Stomach (tissue), 9 donors: Measurements from ENCODE around the gene C16orf90. TPM values are rescaled to one million over a fixed set of nuclear protein-coding genes. Genes with fewer than 3 reads are reported as not detected.

Experiments
- DNase-seq, 2 donors: peaks; one replicate each; pipeline versions ENCODE4 v3.0.0 to v3.0.0-alpha.2; 2013 to 2019
- H3K27ac ChIP-seq, 5 donors: fragments of 200-600 bp in 4 of 5; sonication (generic) in 4 of 5; one replicate each; pipeline ENCODE4 v1.5.1; 2013 to 2019; ENCODE audit warnings: mild to moderate bottlenecking in 1 of 5, moderate library complexity in 1 of 5
- H3K27me3 ChIP-seq, 3 donors: fragments of 200-600 bp; sonication (generic); one replicate each; pipeline ENCODE4 v1.5.1; 2017 to 2019; ENCODE audit warnings: mixed run types in 1 of 3
- H3K36me3 ChIP-seq, 4 donors: fragments of 200-600 bp; sonication (generic); 1 replicate in 3 of 4; 2 replicates in 1 of 4; pipeline ENCODE4 v1.5.1; 2016 to 2019
- H3K4me1 ChIP-seq, 4 donors: fragments of 200-600 bp; sonication (generic); one replicate each; pipeline ENCODE4 v1.5.1; 2016 to 2019
- H3K4me3 ChIP-seq, 4 donors: fragments of 200-600 bp; sonication (generic) in 3 of 4; one replicate each; pipeline ENCODE4 v1.5.1; 2016 to 2019; ENCODE audit warnings: mild to moderate bottlenecking in 1 of 4
- H3K9me3 ChIP-seq, 4 donors: fragments of 200-600 bp; sonication (generic); one replicate each; pipeline ENCODE4 v1.5.1; 2016 to 2019
- EP300 ChIP-seq: sonication (generic); formaldehyde crosslinking; IDR thresholded peaks from one replicate; pipeline ENCODE4 v1.6.1; 2017; ENCODE audit warnings: antibody characterized with exemption
- POLR2A ChIP-seq, 4 donors: fragments of 450-650 bp; IDR thresholded peaks; one replicate each; pipeline ENCODE4 v1.6.1; 2016; ENCODE audit warnings: antibody characterized with exemption in 4 of 4, control low read depth in 2 of 4, mild to moderate bottlenecking in 1 of 4, moderate library complexity in 1 of 4
- POLR2AphosphoS5 ChIP-seq, 3 donors: sonication (generic); formaldehyde crosslinking; IDR thresholded peaks; one replicate each; pipeline ENCODE4 v1.6.1; 2016; ENCODE audit warnings: antibody characterized with exemption in 3 of 3
- WGBS, 5 donors: extraction: QIAGEN DNeasy Blood & Tissue Kit in 3 of 5; methylation state at CpG; one replicate each; pipeline versions ENCODE4 v1.1.5 to v1.1.7; 2013 to 2018; 5-methylcytosine and 5-hydroxymethylcytosine counted together
- intact Hi-C: fragments of 100-400 bp; cut with DNase I; formaldehyde crosslinking; loops from one replicate; pipeline ENCODE4 v1.15.1; 2023; ENCODE audit warnings: low total_unique reads
- polyA plus RNA-seq, 3 donors: library from polyadenylated mRNA; stranded (reverse); fragments of 200-250 nt; gene quantifications; one replicate each; pipeline ENCODE4 v1.2.3, GENCODE V29; 2013
- total RNA-seq, 5 donors: library from RNA; depleted of rRNA; stranded (reverse); fragments of >200 nt; gene quantifications; one replicate each; pipeline versions ENCODE4 v1.1.0 to v1.2.3, GENCODE V29; 2014 to 2016
- TF ChIP-seq, protein P1 (sequence below), 7 experiments: fragments of 450-650 bp in 4 of 7; fragments of 200-600 bp in 3 of 7; sonication (generic) in 3 of 7; IDR thresholded peaks; one replicate each; pipeline ENCODE4 v1.5.1; 2016 to 2019; ENCODE audit warnings: antibody characterized with exemption in 7 of 7, control low read depth in 2 of 7, mild to moderate bottlenecking in 1 of 7
- donor health status: healthy with polysubstance abuse.
- donor health status: Bipolar disorder and iron deficiency.
- donor health status: healthy.

Gene C16orf90
- total and polyA plus RNA-seq, 8 donors = not detected

DNA sequence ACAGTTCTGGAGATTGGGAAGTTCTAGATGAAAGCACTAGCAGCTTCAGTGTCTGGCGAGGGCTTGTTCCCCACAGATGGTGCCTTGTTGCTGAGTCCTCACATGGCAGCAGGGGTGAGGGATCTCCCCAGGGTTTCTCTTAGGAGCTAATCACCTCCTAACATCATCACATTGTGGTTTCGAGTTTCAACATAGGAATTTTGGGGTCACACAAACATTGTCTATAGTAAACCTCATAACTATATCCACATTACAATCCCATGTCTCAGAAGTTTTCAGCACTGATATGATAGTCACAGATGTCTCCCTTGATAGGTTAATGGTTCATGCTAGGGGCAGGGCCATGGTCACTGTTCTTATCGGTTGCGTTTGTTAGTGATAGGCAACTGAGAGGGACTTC is 19.3 kb upstream of the C16orf90 start:
- 89 to 97% (median 96%) methylated on average over 4 of the region's 4 CpGs for WGBS, 5 donors
- Histone ChIP-seq H3K9me3 (no peaks in the 10 kb centered on the region), H3K36me3 (peaks cover 47 to 100% (median 100%) of the 10 kb centered on the region in 4 donors), H3K4me1 (no peaks in the 10 kb centered on the region), H3K27me3 (no peaks in the 10 kb centered on the region), H3K27ac (no peak overlapping the region), H3K4me3 (no peak overlapping the region)
- intact Hi-C loops = no loop called here
- TF ChIP-seq POLR2A (IDR thresholded peaks at IDR 0.05) = no peak
- TF ChIP-seq, protein P1, sequence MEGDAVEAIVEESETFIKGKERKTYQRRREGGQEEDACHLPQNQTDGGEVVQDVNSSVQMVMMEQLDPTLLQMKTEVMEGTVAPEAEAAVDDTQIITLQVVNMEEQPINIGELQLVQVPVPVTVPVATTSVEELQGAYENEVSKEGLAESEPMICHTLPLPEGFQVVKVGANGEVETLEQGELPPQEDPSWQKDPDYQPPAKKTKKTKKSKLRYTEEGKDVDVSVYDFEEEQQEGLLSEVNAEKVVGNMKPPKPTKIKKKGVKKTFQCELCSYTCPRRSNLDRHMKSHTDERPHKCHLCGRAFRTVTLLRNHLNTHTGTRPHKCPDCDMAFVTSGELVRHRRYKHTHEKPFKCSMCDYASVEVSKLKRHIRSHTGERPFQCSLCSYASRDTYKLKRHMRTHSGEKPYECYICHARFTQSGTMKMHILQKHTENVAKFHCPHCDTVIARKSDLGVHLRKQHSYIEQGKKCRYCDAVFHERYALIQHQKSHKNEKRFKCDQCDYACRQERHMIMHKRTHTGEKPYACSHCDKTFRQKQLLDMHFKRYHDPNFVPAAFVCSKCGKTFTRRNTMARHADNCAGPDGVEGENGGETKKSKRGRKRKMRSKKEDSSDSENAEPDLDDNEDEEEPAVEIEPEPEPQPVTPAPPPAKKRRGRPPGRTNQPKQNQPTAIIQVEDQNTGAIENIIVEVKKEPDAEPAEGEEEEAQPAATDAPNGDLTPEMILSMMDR (IDR thresholded peaks at IDR 0.05) = no peak
- no peak for DNase-seq

DNA sequence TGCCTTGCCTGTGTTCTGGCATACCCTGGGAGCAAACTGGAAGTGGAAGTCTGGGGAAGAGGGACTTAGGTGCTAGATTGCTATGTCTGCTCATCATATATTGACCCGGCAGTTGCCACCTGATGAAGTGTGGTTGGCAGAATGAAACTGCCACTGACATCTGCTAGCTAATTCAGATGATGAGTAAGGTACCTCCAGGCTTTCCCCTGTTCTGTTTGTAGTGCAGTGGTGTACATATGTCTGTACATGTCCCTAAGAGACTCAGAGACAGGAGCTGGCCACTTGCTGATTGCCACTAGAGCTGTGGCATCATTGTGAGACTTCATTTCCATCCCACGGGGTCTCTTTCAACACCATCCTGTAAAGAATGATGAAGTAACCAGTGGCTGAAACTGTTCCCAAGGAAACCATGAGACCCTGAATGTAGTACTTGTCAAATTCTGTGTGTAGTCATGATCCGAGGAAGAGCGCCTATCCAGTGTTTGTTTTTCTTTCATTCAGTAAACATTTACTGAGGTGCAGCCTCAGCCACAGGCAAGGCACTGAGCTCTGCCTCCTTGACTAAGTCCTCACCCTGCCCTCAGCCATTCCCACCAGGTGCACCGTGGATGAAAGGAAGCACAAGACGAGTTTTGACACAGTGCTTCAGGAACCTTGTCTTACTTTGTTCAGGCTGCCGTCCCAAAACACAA is 18.7 kb upstream of the C16orf90 start:
- H3K4me1 ChIP-seq = no peaks in the 10 kb centered on the region
- intact Hi-C loops = no loop called here
- WGBS, 5 donors = 65 to 75% (median 73%) methylated on average over 7 of the region's 7 CpGs

DNA sequence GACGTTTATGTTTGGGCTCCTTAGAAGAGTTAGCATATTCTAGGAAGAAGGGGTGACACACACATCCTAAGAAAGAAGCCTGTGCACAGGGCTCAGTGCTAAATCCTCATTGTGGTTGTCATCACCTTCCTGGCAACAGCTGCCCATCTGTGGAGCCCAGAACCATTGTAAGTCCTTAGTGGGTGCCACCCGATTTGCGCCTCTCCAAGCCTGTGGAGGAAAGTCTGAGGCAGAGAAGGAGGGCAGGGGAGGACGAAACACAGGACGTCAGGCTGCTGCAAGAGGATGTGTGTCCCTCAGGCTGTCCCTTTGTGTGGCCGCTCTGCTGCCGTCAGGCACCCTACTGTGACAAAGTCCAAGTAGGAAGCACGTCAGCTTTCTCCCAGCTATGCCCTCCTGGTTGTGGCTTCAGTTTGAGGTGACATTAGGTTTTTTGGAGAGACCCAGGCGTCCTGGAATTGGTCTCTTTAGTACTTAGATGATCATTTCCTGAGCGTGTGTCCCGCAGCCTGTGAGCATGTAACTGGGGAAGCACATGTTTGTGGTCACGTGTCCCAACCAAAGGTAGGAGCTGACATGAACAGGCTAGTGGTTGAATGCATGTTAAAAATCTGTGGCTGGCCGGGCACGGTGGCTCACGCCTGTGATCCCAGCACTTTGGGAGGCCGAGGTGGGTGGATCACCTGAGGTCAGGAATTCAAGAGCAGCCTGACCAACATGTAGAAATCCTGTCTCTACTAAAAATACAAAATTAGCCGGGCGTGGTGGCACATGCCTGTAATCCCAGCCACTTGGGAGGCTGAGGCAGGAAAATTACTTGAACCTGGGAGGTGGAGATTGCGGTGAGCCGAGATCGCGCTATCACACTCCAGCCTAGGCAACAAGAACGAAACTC is 16.2 kb upstream of the C16orf90 start:
- no peaks in the 10 kb centered on the region for H3K4me1 ChIP-seq
- no peak overlapping the region for H3K27ac ChIP-seq
- no peaks in the 10 kb centered on the region for H3K27me3 ChIP-seq
- intact Hi-C loops = no loop called here
- TF ChIP-seq POLR2A (IDR thresholded peaks at IDR 0.05) = no peak
- TF ChIP-seq POLR2AphosphoS5 (IDR thresholded peaks at IDR 0.05) = no peak
- TF ChIP-seq, protein P1 (IDR thresholded peaks at IDR 0.05) = no peak
- TF ChIP-seq EP300 = no peak
- H3K36me3 ChIP-seq = peaks cover 39 to 100% (median 100%) of the 10 kb centered on the region in 4 donors
- no peaks in the 10 kb centered on the region for H3K9me3 ChIP-seq
- WGBS, 5 donors = 93 to 97% (median 94%) methylated on average over 23 of the region's 23 CpGs
- no peak for DNase-seq
- no peak overlapping the region for H3K4me3 ChIP-seq

More for the DNA sequence above, 18.7 kb upstream of the C16orf90 start:
- no peaks in the 10 kb centered on the region for H3K27me3 ChIP-seq
- no peaks in the 10 kb centered on the region for H3K9me3 ChIP-seq
- H3K36me3 ChIP-seq = peaks cover 47 to 100% (median 100%) of the 10 kb centered on the region in 4 donors
- H3K4me3 ChIP-seq = no peak overlapping the region
- no peak for DNase-seq
- no peak for TF ChIP-seq POLR2AphosphoS5 (IDR thresholded peaks at IDR 0.05)
- TF ChIP-seq EP300 = no peak
- TF ChIP-seq, protein P1 (IDR thresholded peaks at IDR 0.05) = no peak
- no peak for TF ChIP-seq POLR2A (IDR thresholded peaks at IDR 0.05)
- H3K27ac ChIP-seq = no peak overlapping the region

DNA sequence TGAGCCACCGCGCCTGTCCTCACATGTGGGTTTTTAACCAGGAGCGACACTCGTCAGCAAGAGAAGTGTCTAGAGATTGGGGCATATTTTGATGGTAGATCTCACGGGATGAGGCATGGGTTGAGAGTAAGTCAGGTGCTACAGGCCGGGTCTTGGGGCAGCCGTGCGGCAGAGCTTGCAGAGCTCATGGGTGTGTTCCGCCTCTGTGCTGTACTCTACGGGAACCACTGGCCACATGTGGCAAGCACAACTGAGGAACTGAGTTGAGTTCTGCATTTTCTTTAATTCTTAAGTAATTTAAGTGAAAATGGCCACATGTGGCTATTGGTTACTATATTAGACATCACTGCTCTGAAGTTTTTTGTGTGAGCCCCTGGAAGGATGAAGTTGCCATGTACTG is 15.1 kb upstream of the C16orf90 start:
- TF ChIP-seq POLR2AphosphoS5 (IDR thresholded peaks at IDR 0.05) = no peak
- TF ChIP-seq EP300 = no peak
- TF ChIP-seq, protein P1 (IDR thresholded peaks at IDR 0.05) = no peak
- TF ChIP-seq POLR2A (IDR thresholded peaks at IDR 0.05) = no peak
- Histone ChIP-seq H3K4me3 (no peak overlapping the region), H3K27ac (no peak overlapping the region), H3K27me3 (no peaks in the 10 kb centered on the region), H3K36me3 (peaks cover 28 to 100% (median 99%) of the 10 kb centered on the region in 4 donors), H3K9me3 (no peaks in the 10 kb centered on the region), H3K4me1 (no peaks in the 10 kb centered on the region)
- intact Hi-C loops = no loop called here
- DNase-seq = no peak
- 94 to 100% (median 96%) methylated on average over 10 of the region's 10 CpGs for WGBS, 5 donors
